ENCODE results near the gene C1orf167.

C1orf167 gene

DNA sequence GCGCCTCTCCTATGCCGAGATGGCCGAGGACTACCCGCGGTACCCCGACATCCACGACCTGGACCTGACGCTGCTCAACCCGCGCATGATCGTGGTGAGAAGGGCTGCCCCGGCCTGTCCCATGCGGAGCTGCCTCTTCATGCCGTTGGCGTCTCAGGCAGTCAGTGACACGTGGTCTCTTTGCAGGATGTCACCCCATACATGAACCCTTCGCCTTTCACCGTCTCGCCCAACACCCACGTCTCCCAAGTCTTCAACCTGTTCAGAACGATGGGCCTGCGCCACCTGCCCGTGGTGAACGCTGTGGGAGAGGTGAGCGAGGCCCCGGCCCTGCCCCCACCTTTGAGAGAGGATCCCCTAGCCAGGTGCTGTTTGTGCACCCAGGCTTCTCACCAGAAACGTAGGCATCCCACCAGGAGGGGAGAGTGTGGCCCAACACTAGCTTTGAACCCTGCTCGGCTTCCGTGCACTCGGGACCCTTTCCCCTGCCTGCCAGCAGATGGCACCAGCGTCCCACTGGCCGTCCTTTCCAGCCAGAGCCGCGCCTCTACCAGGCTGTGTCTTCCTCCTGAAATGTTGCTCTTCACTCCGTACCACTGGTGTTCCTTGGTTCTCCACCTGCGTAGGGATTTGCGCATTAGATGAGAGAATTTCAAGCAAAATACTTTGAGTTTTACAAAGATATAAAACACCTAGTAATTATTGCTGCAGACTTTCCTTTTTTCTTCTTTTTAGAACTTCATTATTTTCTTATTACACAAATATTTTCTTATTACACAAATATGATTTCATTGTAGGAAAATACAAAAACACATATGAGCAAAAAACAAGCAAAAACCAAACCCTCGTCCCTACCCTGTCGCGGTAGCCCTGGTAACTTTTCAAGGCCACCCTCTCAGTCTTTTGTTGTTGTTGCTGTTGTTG lies 76.6 kb downstream of the C1orf167 start:
- peak; percentile 47 for DNase-seq

All from fibroblast of skin of right biceps (primary cell).